ENCODE data around the gene TELO2.

TELO2 gene

DNA sequence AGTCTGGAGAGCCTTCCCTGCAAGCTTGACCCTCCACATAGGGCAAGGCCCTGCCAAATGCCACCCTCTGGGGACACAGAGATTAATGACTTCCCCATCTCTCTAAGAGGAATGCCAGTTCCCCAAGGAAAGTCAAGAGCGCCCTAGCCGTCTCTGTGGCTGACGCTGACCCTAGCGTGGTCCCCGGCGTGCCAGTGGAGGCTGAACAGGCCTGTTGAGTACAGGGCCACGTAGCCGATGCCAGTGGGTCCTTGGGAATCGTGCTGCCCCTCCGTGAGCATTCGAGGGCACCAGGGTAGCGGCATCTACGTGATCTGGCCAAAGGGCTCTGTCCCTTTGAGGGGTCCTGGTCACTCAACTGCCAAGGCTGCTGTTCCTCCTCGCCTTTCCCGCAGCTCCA is 57.5 kb downstream of the TELO2 start:
- no peak for DNase-seq (ENCODE audit: low read depth in 3 of 3, low spot score in 1 of 3)

DNA sequence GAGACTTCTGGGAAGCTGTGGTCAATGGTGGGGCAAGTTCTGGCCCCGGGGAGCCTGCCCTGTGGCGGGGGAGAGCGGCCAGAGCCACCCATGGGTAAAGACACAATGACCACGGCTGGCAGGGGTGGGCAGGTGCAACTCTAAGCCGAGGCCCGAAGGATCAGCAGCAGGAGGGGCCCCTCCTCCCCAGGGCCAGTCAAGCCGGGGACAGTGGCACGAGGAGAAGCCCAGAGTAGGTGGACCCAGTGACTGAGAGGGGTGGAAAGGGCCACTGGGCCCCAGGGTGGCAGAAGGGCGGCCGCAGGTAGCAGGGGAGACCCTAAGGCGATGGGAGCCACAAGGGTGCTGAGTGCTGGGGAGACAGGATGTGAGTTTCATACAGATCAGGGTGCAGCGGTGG is 58.0 kb downstream of the TELO2 start:
- no peak for DNase-seq (ENCODE audit: low read depth in 3 of 3, low spot score in 1 of 3)

DNA sequence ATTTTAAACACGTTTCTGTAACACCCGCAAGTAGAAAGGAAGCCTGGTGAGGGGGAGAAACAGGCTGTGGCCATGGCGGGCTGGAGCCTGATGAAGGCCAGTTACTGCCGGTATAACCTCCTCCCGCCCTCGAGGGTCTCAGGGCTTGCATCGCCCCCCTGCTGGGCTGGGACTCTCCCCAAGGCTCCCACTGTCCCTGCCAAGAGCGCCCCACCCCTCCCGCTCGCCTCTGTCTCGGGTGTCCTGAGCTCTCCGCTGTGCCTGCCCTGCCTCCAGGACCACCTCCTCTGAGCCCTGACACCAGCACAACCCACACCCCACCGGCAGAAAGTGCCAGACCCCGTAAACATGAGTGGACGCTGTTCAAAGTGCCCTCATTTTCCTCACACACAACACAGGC is 59.0 kb downstream of the TELO2 start:
- no peak for DNase-seq (ENCODE audit: low read depth in 3 of 3, low spot score in 1 of 3)

DNA sequence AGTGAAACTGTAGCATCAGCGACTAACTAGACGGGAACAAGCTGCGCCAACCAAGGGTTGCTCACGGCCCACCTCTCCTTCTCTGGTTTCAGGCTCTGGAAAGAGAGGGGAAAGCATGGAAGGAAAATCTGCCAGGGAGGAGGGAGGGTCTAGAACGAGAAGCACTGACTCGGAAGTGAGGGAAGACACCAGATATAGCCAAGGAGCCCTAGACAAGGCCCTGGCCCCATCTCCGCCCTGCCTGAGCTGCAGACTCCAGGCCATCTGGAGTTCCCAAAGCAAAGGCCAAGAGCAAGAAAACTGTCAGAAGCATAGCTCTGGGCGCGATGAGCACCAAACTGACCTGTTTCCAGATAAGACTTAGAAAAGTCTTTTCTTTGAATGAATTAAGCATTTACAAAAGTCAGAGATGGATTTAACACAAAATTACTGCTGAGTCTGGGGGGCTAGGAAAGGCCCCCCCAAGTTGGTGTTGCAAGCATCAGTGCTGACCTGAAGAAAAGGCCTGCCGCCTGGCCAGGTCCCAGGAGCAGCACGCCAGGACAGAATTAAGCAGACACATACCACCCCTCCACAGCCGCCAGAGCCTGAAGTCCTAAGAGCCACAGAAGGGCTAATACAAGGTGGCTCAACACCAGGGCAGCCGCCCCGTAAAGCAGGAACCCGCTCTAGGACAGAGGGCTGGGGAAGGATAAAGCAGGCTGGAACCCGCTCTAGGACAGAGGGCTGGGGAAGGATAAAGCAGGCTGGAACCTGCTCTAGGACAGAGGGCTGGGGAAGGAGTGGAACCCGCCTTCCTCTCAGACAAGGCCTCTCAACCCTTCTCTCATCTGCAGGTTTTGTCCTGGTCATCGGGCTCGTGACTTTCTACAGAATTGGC is 61.0 kb downstream of the TELO2 start:
- no peak for DNase-seq (ENCODE audit: low read depth in 3 of 3, low spot score in 1 of 3)

DNA sequence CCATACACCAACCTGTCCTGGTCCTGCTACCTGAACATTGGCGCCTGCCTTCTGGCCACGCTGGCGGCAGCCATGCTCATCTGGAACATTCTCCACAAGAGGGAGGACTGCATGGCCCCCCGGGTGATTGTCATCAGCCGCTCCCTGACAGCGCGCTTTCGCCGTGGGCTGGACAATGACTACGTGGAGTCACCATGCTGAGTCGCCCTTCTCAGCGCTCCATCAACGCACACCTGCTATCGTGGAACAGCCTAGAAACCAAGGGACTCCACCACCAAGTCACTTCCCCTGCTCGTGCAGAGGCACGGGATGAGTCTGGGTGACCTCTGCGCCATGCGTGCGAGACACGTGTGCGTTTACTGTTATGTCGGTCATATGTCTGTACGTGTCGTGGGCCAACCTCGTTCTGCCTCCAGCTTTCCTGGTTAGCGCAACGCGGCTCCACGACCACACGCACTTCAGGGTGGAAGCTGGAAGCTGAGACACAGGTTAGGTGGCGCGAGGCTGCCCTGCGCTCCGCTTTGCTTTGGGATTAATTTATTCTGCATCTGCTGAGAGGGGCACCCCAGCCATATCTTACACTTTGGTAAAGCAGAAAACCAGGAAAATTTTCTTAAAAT is 61.8 kb downstream of the TELO2 start:
- DNase-seq (ENCODE audit: low read depth in 3 of 3, low spot score in 1 of 3), result no peak

DNA sequence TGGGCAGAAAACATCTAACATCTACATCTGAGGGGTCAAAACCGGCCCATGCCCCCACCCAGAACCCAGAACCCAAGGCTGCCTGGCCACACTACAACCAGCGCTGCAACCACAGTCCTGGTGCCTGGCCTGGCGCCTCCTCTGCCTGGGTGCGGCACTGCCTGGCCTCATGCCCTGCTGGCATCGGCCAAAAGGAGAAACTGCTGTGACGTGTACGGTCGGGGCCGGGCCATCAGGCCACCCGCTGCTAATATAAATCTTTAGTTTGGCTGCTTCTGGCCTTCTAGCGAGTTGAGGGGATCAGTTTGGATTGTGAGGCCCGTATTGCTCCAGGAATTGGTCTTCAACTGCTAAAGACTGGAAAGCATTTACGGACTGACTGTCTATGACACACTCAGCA is 63.1 kb downstream of the TELO2 start:
- DNase-seq (ENCODE audit: low read depth in 3 of 3, low spot score in 1 of 3), result no peak

DNA sequence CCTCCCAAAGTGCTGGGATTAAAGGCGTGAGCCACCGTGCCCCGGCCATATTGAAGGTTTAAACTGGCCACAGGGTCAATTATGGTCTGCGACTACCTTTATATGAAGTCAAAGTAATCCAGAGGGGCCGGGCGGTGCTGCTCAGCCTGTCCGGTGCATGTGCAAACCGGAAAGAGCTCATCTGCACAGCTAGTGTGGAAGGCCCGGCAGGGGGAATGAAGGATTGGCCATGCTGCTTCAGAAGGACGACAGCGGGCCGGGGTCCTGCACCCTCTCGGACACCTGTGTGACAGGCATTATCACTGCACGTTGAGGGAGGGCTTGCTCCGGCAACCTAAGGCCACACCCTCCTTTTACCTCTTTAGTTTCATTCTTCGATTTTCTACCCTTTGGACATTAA is 63.9 kb downstream of the TELO2 start:
- no peak for DNase-seq (ENCODE audit: low read depth in 3 of 3, low spot score in 1 of 3)

DNA sequence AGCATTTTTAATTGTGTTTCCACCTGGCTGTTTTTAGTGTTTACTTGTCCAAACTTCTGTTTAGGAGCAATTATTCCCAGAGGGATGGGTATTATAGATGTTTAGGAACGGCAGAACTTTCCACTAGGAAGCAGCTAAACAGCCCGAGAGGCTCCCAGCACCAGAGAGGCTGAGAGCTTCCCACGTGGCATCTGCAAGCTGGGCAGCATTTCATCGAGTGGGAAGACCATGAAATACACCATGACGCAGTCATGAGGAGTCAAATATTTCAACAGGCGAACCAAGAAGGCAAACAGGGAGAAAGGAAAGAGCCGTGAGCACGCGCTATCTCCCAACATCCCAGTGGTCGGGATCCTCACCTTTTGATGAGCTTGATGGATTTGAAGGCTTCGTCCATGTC is 64.4 kb downstream of the TELO2 start:
- DNase-seq (ENCODE audit: low read depth in 3 of 3, low spot score in 1 of 3), result no peak

DNA sequence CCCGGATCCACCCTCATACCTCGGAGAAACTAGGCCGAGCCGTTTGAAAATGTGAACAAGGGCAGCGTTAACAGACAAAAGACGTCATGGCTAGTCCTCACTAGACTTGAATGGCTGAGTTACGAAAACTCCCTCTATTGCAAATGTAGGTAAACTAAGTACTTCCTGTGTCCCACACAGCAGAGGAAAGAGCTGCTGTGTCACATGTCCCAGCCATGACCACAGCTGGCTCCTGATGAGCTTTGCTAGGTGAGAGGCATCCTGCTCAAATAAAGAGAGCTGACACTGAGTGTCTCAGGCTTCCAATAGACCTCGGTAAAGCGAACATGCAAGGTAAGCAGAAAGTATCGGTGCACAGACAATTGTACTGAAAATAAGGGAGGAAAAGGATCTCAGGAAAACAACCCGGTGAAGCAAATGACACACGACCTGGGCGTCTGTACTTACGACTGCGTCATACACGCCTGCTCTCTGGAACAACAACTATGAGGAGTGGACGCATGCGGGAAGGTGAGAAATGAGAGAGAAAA is 66.4 kb downstream of the TELO2 start:
- DNase-seq (ENCODE audit: low read depth in 3 of 3, low spot score in 1 of 3), result no peak

Data from stimulated activated CD4-positive, alpha-beta T cell treated with anti-CD3 and anti-CD28 coated beads, TNF-alpha, amount 100 ng/mL, for 1 hour (primary cell).